ENCODE measurements around the gene KIFAP3. TPM values are rescaled to one million over a fixed set of nuclear protein-coding genes. Genes with fewer than 3 reads are reported as not detected.

Gene KIFAP3
- total RNA-seq, 6 experiments from 2014 or later: 5.9 to 9.2 (median 8.0) TPM

DNA sequence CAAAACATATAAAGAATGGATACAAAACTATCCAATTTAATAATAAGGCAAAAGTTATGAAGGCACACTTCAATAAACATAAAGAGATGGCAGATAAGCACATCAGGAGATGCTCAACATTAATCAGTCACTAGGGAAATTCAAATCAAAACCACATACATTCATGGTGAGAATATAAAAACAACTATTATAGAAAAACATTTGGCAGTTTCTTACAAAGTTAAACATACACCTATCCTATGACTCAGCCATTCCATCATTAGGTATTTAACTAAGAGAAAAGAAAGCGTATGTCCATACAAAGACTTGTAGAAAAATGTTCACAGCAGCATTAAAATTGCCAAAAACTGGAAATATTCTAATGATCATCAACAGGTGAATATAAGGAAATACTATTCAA is 44.3 kb downstream of the KIFAP3 start:
- no peak for TF ChIP-seq POLR2A (IDR thresholded peaks at IDR 0.05)
- TF ChIP-seq, protein P1, sequence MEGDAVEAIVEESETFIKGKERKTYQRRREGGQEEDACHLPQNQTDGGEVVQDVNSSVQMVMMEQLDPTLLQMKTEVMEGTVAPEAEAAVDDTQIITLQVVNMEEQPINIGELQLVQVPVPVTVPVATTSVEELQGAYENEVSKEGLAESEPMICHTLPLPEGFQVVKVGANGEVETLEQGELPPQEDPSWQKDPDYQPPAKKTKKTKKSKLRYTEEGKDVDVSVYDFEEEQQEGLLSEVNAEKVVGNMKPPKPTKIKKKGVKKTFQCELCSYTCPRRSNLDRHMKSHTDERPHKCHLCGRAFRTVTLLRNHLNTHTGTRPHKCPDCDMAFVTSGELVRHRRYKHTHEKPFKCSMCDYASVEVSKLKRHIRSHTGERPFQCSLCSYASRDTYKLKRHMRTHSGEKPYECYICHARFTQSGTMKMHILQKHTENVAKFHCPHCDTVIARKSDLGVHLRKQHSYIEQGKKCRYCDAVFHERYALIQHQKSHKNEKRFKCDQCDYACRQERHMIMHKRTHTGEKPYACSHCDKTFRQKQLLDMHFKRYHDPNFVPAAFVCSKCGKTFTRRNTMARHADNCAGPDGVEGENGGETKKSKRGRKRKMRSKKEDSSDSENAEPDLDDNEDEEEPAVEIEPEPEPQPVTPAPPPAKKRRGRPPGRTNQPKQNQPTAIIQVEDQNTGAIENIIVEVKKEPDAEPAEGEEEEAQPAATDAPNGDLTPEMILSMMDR (IDR thresholded peaks at IDR 0.05): no peak
- Histone ChIP-seq H3K4me3 (no peak overlapping the region), H3K27ac (no peak overlapping the region), H3K9me3 (no peaks in the 10 kb centered on the region), H3K27me3 (no peaks in the 10 kb centered on the region), H3K4me1 (no peaks in the 10 kb centered on the region), H3K36me3 (peaks cover 0 to 2% (median 0%) of the 10 kb centered on the region in 4 donors)
- WGBS (ENCODE audit: insufficient coverage, low coverage, low lambda C conversion rate, missing lambda C conversion rate): 50% methylated on average over 1 of the region's 1 CpG
- no peak for DNase-seq
- no peak for ATAC-seq
- intact Hi-C loops (cut with DNase I): no loop called here

DNA sequence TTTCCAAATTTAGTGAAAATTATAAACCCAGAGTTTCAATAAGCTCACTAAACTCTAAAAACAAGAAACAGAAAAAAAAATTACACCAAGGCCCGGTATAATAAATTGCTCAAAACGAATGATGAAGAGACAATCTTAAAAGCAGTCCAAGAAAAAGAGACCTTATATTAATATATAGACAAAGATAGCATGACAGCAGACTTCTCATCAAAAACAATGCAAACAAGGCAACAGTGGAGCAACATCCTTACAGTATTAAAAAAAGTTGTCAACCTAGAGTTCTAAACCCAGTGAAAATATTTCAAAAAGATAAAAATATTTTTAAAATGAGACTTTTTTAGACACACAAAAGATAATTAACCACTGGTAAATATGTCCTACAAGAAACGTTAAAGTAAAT is 46.7 kb downstream of the KIFAP3 start:
- H3K27me3 ChIP-seq: no peaks in the 10 kb centered on the region
- no peaks in the 10 kb centered on the region for H3K9me3 ChIP-seq
- H3K36me3 ChIP-seq: peaks cover 0 to 2% (median 0%) of the 10 kb centered on the region in 4 donors
- DNase-seq: no peak
- H3K4me3 ChIP-seq: no peak overlapping the region
- H3K4me1 ChIP-seq: no peaks in the 10 kb centered on the region
- no peak overlapping the region for H3K27ac ChIP-seq
- TF ChIP-seq, protein P1 (IDR thresholded peaks at IDR 0.05): no peak
- TF ChIP-seq POLR2A (IDR thresholded peaks at IDR 0.05): no peak
- ATAC-seq: no peak
- 95% methylated on average over 3 of the region's 3 CpGs for WGBS (ENCODE audit: insufficient coverage, low coverage, low lambda C conversion rate, missing lambda C conversion rate)
- intact Hi-C loops (cut with DNase I): no loop called here

DNA sequence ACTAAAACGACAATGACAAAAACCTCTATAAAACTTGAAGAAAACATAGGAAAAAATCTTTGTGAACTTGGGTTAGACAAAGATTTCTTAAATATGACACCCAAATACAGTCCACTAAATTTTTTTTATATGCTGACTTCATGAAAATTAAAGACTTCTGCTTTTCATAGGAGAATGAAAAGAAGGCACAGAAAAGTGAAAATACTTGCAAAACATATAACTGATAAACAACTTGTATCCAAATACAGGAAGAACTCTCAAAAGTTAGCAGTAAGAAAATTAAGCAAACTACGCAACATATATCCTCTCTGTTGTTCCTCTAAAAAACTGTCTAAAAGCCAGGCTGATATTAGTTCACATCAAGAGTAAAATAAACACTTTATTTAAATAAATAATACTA is 53.6 kb downstream of the KIFAP3 start:
- TF ChIP-seq POLR2A (IDR thresholded peaks at IDR 0.05): no peak
- TF ChIP-seq, protein P1 (IDR thresholded peaks at IDR 0.05): no peak
- Histone ChIP-seq H3K4me3 (no peak overlapping the region), H3K4me1 (no peaks in the 10 kb centered on the region), H3K36me3 (no peaks in the 10 kb centered on the region), H3K27me3 (no peaks in the 10 kb centered on the region), H3K27ac (no peak overlapping the region), H3K9me3 (no peaks in the 10 kb centered on the region)
- ATAC-seq: peak in 1 of 4 donors; percentile 38
- intact Hi-C loops (cut with DNase I): no loop called here
- WGBS (ENCODE audit: insufficient coverage, low coverage, low lambda C conversion rate, missing lambda C conversion rate): 56% methylated on average over 2 of the region's 2 CpGs
- no peak for DNase-seq

DNA sequence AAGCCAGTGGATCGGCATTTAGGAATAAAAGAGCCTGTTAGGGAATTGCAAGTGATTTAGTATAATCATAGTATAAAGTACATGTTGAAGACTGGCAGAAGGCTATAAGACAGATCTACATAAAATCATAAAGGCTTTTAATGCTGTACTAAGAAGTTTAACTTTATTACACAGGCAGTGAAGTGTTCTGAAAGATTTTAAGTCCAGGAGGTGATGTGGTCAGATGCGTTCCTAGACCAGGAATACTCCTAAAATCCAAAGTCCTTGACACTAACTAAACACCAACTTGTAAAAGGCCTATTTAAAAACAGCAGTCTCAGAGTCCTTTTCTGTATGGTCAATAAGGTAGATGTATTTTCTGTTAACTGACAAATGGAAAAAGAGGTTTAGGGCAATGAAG is 57.0 kb downstream of the KIFAP3 start:
- no peaks in the 10 kb centered on the region for H3K9me3 ChIP-seq
- TF ChIP-seq, protein P1 (IDR thresholded peaks at IDR 0.05): no peak
- no peak for TF ChIP-seq POLR2A (IDR thresholded peaks at IDR 0.05)
- no peak overlapping the region for H3K27ac ChIP-seq
- H3K4me1 ChIP-seq: no peaks in the 10 kb centered on the region
- peaks cover 0 to 3% (median 0%) of the 10 kb centered on the region in 4 donors for H3K36me3 ChIP-seq
- WGBS (ENCODE audit: insufficient coverage, low coverage, low lambda C conversion rate, missing lambda C conversion rate): 96% methylated on average over 2 of the region's 2 CpGs
- no peaks in the 10 kb centered on the region for H3K27me3 ChIP-seq
- DNase-seq (no peak), ATAC-seq (no peak)
- no peak overlapping the region for H3K4me3 ChIP-seq
- intact Hi-C loops (cut with DNase I): no loop called here

DNA sequence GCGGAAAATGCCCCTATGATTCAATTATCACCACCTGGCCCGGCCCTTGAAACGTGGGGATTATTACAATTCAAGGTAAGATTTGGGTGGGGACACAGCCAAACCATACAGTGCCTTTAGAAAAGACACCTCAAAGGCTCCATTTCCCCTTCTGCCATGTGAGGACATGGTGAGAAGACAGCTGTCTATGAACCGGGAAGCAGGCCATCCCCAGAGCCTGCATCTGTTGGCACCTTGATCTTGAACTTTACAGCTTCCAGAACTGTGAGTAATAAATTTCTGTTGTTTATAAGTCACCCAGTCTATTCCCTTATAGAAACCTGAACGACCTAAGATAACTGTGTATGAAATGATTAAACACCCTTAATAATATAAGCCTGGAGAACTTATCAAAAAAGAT is 61.6 kb downstream of the KIFAP3 start:
- ATAC-seq (no peak), DNase-seq (no peak)
- WGBS (ENCODE audit: insufficient coverage, low coverage, low lambda C conversion rate, missing lambda C conversion rate): 85% methylated on average over 2 of the region's 5 CpGs
- Histone ChIP-seq H3K27ac (no peak overlapping the region), H3K9me3 (no peaks in the 10 kb centered on the region), H3K36me3 (peaks cover 0 to 3% (median 0%) of the 10 kb centered on the region in 4 donors), H3K27me3 (no peaks in the 10 kb centered on the region), H3K4me3 (no peak overlapping the region), H3K4me1 (no peaks in the 10 kb centered on the region)
- intact Hi-C loops (cut with DNase I): no loop called here
- no peak for TF ChIP-seq POLR2A (IDR thresholded peaks at IDR 0.05)
- TF ChIP-seq, protein P1 (IDR thresholded peaks at IDR 0.05): no peak
